HG03575 (cell line): Measurements from ENCODE around the gene STK32A.
A peak's percentile ranks its signal among the peaks of the same experiment; 100 is the strongest.

ENCODE experiments used
- ATAC-seq: cut with Tn5 transposase; IDR thresholded peaks from one replicate; pipeline ENCODE4 v1.9.1; 2021; ENCODE audit not compliant: unreplicated experiment, insufficient number of reproducible peaks, low FRiP score; ENCODE audit errors: extremely low read depth

STK32A gene

DNA sequence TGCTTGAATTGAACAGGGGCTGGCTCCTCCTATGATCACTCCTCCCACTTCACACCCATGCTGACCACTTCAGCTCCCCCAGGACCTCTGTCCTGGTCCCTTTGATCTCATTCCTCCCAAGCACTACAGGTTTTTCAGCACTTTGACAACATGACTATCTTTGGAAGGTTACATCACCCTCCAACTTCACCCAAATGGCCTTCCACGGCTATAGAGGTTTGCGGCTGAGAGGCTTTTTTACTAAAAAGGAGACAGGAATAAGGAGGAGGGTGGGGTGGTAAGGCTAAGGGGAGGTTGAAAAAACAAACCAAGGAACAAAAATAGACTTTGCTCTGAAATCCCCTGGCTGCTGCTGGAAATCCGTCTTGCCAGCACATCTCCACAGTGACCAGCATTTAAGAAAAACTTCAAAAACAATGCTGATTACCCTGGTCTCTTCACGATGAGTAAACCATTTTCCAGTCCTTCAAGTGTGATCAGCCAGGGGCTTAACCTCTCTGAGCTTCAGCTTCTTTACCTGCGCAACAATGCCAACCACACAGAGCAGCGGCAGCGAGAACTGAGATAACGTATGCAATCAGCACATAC is 172.4 kb downstream of the STK32A start:
- ATAC-seq: no peak

DNA sequence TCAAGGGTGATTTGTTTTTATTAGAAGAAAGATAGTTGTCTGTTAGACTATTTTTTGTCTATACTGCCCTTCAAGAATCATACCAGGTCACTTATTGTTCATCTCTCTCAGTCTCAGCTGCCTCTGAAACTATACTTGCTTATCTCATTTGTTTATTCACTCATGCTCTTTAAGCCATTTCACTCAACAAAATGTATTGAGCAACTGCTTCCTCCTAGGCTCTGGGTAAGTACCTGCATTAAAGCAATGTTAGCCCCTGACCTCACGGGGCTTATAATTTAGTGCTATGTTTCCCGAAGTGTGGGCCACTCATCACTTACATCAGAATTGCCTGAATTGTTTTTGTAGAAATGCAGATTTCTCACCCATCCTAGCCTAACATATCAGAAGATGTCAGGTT is 174.2 kb downstream of the STK32A start:
- ATAC-seq: no peak

DNA sequence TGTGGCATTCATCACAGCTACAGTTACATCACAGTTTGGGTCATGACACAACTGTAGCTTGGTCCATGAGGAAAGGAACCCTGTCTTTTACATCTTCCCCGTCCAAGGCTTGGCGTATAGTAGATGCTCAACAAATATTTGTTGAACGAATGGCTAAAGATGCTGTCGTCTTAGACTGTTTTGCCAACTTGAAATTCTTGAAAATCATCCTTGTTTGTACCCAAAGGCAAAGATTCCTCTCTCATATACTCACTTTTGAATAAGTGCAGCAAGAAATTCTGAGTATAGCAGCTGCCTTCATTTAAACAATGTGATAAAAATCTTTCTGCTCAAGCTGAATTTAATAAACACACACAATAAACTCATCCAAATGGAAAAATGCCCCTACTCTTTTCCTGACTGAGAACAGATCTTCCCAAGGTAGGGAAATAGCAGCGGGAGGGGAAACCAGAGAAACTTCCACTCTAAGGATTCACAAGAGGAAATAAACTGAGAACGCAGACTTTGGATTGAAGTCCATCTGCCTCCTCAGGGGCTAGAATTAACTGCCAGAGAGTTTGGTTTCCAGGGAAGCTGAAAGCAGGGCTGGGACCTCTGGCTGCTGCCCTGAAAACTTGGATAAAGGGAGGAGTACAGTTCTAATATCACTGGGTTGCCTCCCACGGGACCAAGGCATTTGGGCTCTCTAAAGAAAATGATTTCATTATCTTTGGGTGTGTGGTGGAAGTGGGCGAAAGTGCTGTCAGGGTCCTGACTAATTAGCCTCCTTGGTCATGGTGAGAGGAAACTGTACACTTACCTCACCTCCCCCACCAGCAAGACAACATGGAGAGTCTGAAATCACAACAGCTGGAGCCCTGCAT is 175.9 kb downstream of the STK32A start:
- no peak for ATAC-seq

DNA sequence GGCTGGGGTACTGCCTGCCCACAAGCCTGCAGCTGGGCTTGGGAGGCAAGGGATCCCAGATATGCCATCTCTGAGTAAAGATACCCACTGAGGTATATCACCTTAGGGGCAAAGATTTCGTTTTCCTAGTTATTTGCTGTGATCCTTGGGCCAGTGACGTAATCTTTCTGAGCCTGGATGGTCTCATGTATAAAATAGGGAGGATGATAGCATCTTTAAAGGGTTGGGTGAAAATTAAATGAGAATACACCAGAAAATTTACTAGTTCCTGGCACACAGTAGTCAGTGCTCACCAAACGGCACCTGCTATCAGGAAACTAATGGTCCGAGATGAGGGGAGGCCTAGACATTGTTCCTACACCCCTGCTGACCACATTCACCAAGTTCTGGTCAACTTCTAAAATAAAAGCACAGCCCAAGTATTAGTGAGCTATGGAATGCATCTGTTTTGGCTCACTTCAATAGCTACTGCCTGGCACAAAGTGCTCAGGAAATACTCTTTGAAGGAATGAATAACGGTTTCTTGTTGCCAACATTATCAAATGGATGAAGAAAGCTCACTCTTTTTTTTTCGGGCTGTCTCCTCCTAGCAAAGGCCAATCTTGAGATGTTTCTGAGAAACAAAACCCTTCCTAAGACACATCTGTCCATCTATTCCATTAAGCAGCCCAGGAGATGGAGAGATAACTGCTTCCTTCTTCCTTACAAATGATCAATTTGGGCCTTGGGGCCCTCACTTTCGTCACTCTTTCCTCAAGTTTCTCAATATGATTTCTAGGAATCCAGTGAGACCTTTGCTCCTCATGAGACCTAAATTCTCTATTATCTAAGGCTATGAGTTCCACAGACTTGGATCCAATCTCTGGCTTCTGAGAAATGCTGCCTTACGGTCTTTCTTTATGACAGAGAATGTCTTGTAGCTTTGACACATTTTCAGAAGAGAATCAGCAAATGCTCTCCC is 176.8 kb downstream of the STK32A start:
- ATAC-seq: no peak

DNA sequence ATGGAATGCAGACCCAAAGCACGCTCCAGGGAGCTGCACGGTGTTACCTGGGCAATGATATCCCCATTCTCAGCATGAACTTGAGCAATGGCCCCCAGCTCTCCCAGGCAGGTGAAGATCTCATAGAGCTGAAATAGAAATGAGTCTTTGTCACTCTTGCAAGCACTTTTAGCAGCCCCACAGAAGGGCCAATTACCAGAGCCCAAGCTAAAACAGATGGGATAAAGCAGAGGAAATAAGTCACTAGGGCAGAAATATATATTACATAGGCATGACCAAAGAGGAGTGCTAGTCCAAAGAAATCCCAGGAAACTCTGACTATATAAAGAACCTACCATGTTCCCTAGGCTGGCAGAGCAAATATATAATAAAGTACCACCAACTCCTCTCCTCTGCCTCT is 177.7 kb downstream of the STK32A start:
- ATAC-seq: no peak

DNA sequence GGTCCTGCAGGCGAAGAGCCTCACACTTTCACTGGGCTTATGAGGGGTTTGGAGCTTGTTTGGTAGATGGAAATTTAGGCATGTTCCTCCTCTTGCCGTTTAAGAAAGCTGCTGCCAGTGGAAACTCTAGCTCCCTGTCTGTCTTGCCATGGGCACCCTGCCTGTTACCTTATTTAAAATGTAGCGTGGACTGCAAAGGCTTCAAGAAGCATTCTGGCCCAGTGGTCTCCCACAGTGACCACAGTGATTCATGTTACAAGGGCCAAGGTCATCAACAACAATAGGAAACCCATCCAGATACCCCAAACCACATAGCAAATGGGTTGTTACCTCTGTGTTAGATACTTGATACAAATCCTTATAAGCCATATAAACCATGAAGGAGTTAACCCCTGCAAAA is 178.4 kb downstream of the STK32A start:
- ATAC-seq: no peak

DNA sequence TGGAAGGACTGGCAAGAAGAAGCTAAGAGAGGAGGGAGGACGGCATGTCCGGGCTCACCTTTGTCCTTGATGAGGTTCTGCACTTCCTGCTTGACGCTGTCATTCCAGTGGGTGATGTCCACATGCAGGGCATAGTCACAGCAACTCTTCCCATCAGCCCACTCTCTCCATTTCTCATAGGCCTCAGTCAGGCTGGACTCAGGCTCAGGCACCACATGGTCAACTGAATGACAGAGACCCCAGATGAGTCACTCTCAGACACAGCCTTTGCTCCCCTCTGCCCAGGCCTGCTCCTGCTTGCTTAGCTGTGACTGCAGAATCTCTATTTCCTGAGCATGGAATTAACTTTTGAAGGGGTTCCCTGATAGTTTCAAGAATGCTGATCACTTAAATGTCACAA is 180.8 kb downstream of the STK32A start:
- no peak for ATAC-seq

DNA sequence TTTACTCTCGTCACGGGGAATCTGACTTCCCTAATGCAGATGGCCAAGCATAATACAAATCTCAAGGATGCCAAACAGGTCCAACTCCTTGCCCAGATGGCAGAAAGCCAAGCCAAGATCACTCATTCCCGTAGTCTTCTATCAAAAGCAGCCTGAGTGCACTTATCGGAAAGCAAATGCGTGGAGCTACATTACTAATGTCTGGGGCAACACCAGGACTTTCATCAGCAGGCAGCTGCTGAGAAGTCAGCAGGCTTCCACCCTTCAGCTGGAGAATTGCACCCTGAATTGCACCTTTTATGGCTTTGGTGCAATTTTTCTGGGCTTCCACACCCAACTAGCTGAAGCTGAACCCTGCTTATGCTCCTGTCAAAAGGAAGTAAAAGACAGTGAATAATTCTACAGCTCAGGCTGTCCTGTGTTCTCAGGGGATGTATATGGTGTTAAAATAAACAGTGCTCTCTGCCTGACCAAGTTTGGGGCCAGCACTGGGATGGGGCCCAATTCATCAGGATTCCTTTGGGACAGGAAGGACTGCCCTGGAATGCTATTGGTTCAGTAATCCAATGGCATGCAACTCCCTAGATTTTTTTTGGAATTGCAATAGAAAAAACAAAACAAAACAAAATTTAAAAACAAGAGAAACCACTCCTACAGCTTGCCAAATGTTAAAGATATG is 182.4 kb downstream of the STK32A start:
- ATAC-seq: no peak

DNA sequence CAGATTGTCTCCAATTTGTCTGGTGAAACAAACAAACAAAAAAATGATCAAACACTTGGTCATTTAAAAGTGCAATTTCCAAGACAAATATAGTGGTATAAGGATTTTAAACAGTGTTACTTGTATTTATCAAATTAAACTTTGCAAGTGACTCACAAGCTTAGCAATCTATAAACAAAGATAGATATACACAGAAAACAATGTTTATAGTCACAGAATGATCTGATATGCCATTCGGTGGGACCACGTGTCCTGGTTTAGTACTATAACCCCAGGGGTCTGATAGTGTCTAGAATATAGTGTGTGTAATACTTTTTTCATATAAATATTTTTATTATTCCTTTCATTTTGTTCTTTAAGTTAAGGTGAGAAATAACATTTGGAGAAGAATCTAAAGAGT is 183.8 kb downstream of the STK32A start:
- ATAC-seq: no peak

DNA sequence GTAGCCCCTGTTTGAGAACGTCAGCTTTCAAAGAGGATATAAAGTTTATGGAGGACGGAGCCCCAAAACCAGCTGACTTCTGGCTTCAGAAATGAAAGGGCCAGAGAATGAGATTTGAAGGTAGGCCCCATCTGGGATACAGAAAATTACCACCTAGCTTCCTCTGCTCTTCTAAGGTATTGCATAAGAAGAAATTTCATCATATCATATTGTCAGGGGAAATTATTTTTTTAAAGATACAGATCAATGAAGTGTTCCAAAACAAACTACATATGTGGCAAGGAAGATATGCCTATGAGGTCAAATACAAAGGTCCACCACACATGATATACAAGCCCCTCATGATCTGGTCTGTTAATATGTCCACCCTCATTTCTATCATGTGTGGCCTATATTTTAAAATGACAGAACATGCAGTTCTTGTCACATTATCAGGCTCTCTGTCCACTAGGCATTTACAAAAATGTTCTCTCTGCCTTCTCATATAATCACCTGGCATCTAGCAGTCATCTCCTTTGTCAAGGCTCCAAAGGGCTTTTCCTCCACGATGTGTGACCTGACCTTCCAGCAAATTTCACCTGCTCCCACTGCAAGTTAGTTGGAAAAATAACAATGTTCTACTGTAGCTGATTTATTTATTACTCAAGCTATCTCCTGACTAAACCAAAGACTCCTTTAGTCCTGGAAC is 192.0 kb downstream of the STK32A start:
- ATAC-seq: no peak

DNA sequence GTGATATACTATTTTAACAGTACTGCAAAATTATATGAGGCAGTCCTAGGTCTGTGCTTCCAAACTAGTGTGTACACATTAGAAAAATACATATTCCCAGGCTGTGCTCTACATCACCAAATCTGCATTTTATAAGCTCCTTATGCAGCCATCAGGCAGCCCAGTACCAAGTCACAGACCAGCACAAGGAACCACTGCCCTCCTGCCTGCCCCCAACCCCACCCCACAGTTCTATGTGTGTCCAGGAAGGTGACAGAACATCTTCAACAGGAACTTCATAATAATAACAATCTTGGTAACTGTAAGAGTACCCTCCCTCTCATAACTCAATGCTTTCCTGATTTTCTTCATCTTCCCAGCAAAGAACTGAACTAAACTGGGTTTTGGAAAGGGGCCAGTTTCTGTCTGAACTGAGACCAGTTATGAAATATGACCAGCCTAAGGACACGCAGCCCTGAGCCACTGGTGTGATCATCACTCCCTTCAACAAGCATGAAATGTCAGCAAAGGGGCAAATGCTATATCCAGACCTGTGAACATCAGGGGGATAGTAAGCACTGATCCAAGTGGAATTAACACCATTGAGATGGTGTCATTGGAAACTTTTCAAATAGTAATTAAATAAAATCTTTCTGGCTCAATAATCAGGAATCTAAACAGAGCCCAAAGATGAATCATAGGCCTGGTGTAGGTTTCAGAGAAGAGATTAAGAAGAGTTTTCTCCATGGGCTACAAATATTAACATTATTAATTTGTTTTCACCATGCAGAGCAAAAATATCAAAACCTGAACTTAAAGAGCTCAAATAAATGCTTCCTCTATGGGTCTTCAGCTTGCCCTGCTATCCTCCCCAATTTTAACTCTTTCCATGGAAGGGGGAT is 192.9 kb downstream of the STK32A start:
- ATAC-seq: no peak

DNA sequence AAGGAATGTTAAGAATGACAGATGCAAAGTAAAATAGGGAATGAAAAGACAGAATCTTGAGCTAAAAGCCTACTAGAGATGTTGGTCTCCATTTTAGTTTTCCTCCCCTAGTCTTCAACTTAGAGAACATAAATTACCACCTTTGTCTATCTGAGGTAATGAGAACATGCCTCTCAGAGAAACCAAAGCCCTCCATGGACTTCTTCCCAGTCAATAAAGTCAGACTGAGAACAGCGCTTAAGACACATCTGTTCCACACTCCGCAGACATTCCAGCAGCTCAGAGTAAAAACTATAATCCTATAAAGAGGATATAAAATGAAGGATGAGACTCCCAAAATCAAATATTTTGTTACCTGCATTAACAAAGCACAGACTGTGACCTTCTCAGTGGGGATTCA is 195.8 kb downstream of the STK32A start:
- ATAC-seq: no peak

DNA sequence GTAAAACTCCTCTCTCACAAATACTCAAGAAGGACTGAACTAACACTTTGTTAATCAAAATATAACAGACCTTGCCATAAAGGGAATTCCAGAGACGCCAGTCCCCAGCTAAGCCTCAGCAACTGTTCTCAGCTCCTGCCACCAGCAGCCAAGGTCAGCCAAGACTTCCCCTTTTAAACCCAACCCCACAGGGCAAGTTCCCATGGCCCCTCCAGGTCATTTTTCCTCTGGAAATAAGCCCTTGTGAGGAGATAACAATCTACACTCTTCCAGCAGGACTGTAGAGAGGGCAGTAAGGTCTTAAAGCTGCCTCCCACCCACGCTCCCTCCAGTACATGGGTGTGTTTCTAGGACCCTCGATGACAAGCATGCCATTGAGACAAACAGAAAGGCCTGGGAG is 196.8 kb downstream of the STK32A start:
- no peak for ATAC-seq

DNA sequence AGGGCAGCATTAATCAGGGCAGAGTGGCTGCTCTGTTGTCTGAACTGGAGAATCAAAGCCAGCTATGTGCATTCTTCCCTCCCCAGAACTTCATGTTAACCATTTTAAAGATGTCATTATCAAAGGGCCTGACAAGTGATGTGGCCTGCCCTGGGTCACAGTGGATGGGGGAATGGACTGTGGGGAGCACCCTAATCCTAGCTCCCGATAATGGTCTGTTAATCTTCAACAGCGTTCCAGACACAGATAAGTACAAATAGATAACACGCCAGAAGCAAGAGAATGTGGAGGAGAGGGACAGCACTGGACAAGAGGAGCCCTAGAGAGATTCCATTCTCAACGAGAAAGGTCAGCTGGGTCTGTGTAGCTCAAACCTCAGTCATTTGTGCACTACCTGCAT is 197.5 kb downstream of the STK32A start:
- ATAC-seq: no peak

DNA sequence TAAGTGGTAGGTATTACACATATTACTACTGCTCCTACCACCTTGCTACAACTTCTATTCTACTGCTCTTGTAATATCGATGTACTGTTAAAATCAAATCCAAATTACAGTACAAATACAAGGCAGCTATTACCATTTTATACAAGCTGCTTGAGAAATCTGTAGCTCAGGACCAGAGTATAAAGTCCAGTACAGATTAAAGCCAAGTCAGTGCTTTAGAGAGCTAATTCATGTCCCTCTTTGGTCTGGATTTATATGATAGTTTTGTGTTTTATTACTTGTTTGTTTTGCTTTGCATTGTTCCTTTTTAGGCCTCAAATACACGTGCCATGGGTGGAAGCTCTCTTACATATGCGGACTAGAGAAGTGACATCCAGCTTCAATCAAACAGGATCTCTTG is 199.2 kb downstream of the STK32A start:
- no peak for ATAC-seq

DNA sequence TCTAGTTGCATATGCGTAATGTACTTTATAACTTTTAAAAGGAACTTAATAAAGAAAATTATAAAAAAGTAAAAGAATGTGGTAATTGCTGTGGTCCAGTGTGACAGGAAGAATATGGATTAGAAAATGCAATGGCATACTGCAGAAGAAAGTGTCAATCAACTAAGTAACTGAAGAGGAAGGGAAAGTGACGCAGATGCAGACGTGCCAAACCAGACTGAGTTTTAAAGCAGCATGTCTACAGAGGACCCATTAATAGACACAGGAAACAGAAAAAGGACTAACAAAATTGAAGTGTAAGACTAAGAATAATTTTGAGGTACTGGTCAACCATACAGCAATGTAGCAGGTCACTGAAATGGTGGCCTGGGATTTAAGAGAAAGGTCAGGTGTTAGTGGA is 201.8 kb downstream of the STK32A start:
- ATAC-seq: peak; percentile 87

DNA sequence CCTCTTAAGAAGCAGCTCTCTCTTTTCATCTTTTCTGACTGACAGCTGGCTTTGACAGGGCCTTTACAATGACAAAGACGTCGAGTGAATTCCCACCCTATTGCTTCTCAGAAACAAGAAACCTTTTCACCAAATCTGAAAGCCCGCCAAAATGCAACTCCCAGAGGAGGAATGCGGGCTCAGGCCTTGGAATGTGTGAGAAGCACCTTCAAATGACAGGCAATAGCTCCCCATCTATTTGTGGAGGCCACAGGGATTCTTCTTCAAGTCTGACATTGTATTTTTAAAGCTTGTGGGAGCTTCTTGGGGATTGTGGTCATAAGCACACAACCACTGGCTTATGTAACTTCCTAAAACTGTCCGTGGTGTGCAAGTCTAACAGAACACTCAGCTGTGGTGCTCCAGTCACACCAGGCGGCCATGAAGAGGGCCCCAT is 202.4 kb downstream of the STK32A start:
- ATAC-seq: no peak
